Vagina (tissue), 2 donors: ENCODE measurements around the gene APBB1. TPM values are rescaled to one million over a fixed set of nuclear protein-coding genes. Genes with fewer than 3 reads are reported as not detected.

Experiments
- DNase-seq, 2 donors: peaks; one replicate each; pipeline ENCODE4 v3.0.0-alpha.2; 2017; ENCODE audit errors: extremely low spot score in 2 of 2
- H3K27ac ChIP-seq: fragments of 200-600 bp; sonication (generic); one replicate; pipeline ENCODE4 v1.5.1; 2019
- H3K27me3 ChIP-seq: fragments of 200-600 bp; sonication (generic); one replicate; pipeline ENCODE4 v1.5.1; 2019
- H3K36me3 ChIP-seq, 2 donors: fragments of 200-600 bp; sonication (generic); one replicate each; pipeline ENCODE4 v1.5.1; 2017 to 2019
- H3K4me1 ChIP-seq: fragments of 200-600 bp; sonication (generic); one replicate; pipeline ENCODE4 v1.5.1; 2019
- H3K4me3 ChIP-seq, 2 donors: fragments of 200-600 bp; sonication (generic); 1 replicate in 1 of 2; 2 replicates in 1 of 2; pipeline ENCODE4 v1.5.1; 2016 to 2019
- H3K9me3 ChIP-seq: fragments of 200-600 bp; sonication (generic); one replicate; pipeline ENCODE4 v1.5.1; 2019
- CTCF ChIP-seq, 3 experiments: fragments of 450-650 bp in 2 of 3; fragments of 200-600 bp in 1 of 3; sonication (generic) in 1 of 3; IDR thresholded peaks; one replicate each; pipeline ENCODE4 v1.5.1; 2017 to 2019; ENCODE audit warnings: antibody characterized with exemption in 3 of 3, mild to moderate bottlenecking in 2 of 3, moderate library complexity in 2 of 3
- POLR2A ChIP-seq, 2 donors: fragments of 450-650 bp; IDR thresholded peaks; one replicate each; pipeline ENCODE4 v1.6.1; 2017; ENCODE audit warnings: antibody characterized with exemption in 2 of 2, mild to moderate bottlenecking in 2 of 2, moderate library complexity in 2 of 2
- POLR2AphosphoS5 ChIP-seq, 2 donors: sonication (generic); formaldehyde crosslinking; IDR thresholded peaks; one replicate each; pipeline ENCODE4 v1.9.0; 2017; ENCODE audit warnings: antibody characterized with exemption in 2 of 2, mild to moderate bottlenecking in 2 of 2, low read depth in 1 of 2; ENCODE audit not compliant: insufficient read depth in 1 of 2
- intact Hi-C: fragments of 100-400 bp; cut with DNase I; formaldehyde crosslinking; loops from one replicate; pipeline ENCODE4 v1.15.1; 2023
- total RNA-seq: library from RNA; depleted of rRNA; stranded (reverse); fragments of >200 nt; gene quantifications from one replicate; pipeline ENCODE4 v1.2.3, GENCODE V29; 2016

Gene APBB1
- total RNA-seq, 1 donor from 2014 or later: 59.7 TPM

GRCh38 chr11:6433998-6434660, 15.2 kb upstream of the APBB1 start:
- Histone ChIP-seq H3K4me1 (no peaks in the 10 kb centered on the region), H3K36me3 (no peaks in the 10 kb centered on the region), H3K9me3 (no peaks in the 10 kb centered on the region), H3K27ac (no peak overlapping the region), H3K27me3 (no peaks in the 10 kb centered on the region), H3K4me3 (no peak overlapping the region)
- DNase-seq: no peak
- intact Hi-C loops: loop anchor here (10.0 kb wide), 1 partner anchor 71 kb away; no protein-coding TSS in a partner anchor
- no peak for TF ChIP-seq POLR2A (IDR thresholded peaks at IDR 0.05)
- TF ChIP-seq CTCF (IDR thresholded peaks at IDR 0.05): no peak
- no peak for TF ChIP-seq POLR2AphosphoS5 (IDR thresholded peaks at IDR 0.05; ENCODE audit: insufficient read depth in 1 of 2, low read depth in 1 of 2)

- intact Hi-C loops: loop anchor here (10.0 kb wide), 1 partner anchor 73 kb away; no protein-coding TSS in a partner anchor
- Histone ChIP-seq H3K4me1 (no peaks in the 10 kb centered on the region), H3K9me3 (no peaks in the 10 kb centered on the region), H3K27me3 (no peaks in the 10 kb centered on the region), H3K36me3 (no peaks in the 10 kb centered on the region), H3K27ac (no peak overlapping the region), H3K4me3 (no peak overlapping the region)
- TF ChIP-seq POLR2A (IDR thresholded peaks at IDR 0.05) (no peak), POLR2AphosphoS5 (IDR thresholded peaks at IDR 0.05; ENCODE audit: insufficient read depth in 1 of 2, low read depth in 1 of 2) (no peak), CTCF (IDR thresholded peaks at IDR 0.05) (no peak)
- DNase-seq: no peak
Measured at GRCh38 chr11:6431861-6432260, 13.0 kb upstream of the APBB1 start.

GRCh38 chr11:6427516-6427915, 8.6 kb upstream of the APBB1 start:
- Histone ChIP-seq H3K9me3 (no peaks in the 10 kb centered on the region), H3K4me3 (no peak overlapping the region), H3K27me3 (no peaks in the 10 kb centered on the region), H3K36me3 (no peaks in the 10 kb centered on the region), H3K27ac (no peak overlapping the region), H3K4me1 (no peaks in the 10 kb centered on the region)
- DNase-seq: no peak
- TF ChIP-seq POLR2A (IDR thresholded peaks at IDR 0.05) (no peak), POLR2AphosphoS5 (IDR thresholded peaks at IDR 0.05; ENCODE audit: insufficient read depth in 1 of 2, low read depth in 1 of 2) (no peak), CTCF (IDR thresholded peaks at IDR 0.05) (no peak)
- intact Hi-C loops: no loop called here

- no peak overlapping the region for H3K4me3 ChIP-seq
- intact Hi-C loops: no loop called here
- no peaks in the 10 kb centered on the region for H3K27me3 ChIP-seq
- no peaks in the 10 kb centered on the region for H3K36me3 ChIP-seq
- DNase-seq: no peak
- TF ChIP-seq POLR2AphosphoS5 (IDR thresholded peaks at IDR 0.05; ENCODE audit: insufficient read depth in 1 of 2, low read depth in 1 of 2) (no peak), CTCF (IDR thresholded peaks at IDR 0.05) (no peak), POLR2A (IDR thresholded peaks at IDR 0.05) (no peak)
- H3K4me1 ChIP-seq: peaks cover 29% of the 10 kb centered on the region
- no peak overlapping the region for H3K27ac ChIP-seq
- no peaks in the 10 kb centered on the region for H3K9me3 ChIP-seq
Measured at GRCh38 chr11:6420677-6421076, 1.8 kb upstream of the APBB1 start.

GRCh38 chr11:6418557-6419008, 311 bp downstream of the APBB1 start:
- Histone ChIP-seq H3K27ac (peak overlapping the region; percentile 88), H3K4me1 (peaks cover 44% of the 10 kb centered on the region), H3K36me3 (no peaks in the 10 kb centered on the region), H3K9me3 (no peaks in the 10 kb centered on the region), H3K27me3 (no peaks in the 10 kb centered on the region), H3K4me3 (peak overlapping the region; percentile 96 to 99)
- TF ChIP-seq POLR2A (IDR thresholded peaks at IDR 0.05): no peak
- no peak for TF ChIP-seq CTCF (IDR thresholded peaks at IDR 0.05)
- TF ChIP-seq POLR2AphosphoS5 (IDR thresholded peaks at IDR 0.05; ENCODE audit: insufficient read depth in 1 of 2, low read depth in 1 of 2): peak in 1 of 2 donors; percentile 13
- intact Hi-C loops: no loop called here
- DNase-seq: no peak
